Ishikawa (cell line): ENCODE data around the gene SLC38A2.

Experiments
- CREB1 ChIP-seq: IDR thresholded peaks from 2 replicates; pipeline ENCODE4 v1.6.1; 2012; ENCODE audit warnings: low read depth
- EP300 ChIP-seq: IDR thresholded peaks from 2 replicates; pipeline ENCODE4 v1.6.1; 2012; ENCODE audit warnings: borderline replicate concordance
- TAF1 ChIP-seq: IDR thresholded peaks from 2 replicates; pipeline ENCODE4 v1.6.1; 2012; ENCODE audit warnings: low read depth, mild to moderate bottlenecking
- TF ChIP-seq, protein P1 (sequence below): IDR thresholded peaks from 2 replicates; pipeline ENCODE4 v1.6.1; 2012; ENCODE audit warnings: low read depth, mild to moderate bottlenecking

DNA sequence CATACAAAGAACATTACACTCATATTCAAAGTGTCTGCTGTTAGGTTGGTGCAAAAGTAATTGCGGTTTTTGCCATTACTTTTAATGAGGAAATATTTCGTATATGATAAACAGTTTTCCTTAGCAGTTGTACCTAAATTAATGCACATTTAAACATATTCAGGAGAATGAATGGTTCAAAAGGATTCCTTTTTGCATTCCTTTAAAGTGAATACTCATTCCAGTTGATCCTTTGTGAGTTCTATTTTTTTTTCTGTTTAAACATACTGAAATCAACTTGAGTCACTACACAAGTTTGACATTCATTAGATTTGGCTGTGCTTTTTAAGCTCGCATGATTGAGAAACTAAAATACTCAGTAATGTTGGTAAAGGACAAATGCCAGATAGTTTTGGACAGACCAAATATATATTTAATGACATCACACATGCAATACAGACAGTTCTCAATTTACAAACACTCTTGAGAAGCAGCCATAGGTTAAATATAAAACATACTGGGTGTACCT is 13.8 kb upstream of the SLC38A2 start:
- TF ChIP-seq, protein P1, sequence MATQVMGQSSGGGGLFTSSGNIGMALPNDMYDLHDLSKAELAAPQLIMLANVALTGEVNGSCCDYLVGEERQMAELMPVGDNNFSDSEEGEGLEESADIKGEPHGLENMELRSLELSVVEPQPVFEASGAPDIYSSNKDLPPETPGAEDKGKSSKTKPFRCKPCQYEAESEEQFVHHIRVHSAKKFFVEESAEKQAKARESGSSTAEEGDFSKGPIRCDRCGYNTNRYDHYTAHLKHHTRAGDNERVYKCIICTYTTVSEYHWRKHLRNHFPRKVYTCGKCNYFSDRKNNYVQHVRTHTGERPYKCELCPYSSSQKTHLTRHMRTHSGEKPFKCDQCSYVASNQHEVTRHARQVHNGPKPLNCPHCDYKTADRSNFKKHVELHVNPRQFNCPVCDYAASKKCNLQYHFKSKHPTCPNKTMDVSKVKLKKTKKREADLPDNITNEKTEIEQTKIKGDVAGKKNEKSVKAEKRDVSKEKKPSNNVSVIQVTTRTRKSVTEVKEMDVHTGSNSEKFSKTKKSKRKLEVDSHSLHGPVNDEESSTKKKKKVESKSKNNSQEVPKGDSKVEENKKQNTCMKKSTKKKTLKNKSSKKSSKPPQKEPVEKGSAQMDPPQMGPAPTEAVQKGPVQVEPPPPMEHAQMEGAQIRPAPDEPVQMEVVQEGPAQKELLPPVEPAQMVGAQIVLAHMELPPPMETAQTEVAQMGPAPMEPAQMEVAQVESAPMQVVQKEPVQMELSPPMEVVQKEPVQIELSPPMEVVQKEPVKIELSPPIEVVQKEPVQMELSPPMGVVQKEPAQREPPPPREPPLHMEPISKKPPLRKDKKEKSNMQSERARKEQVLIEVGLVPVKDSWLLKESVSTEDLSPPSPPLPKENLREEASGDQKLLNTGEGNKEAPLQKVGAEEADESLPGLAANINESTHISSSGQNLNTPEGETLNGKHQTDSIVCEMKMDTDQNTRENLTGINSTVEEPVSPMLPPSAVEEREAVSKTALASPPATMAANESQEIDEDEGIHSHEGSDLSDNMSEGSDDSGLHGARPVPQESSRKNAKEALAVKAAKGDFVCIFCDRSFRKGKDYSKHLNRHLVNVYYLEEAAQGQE, result no peak
- TF ChIP-seq TAF1 (no peak), EP300 (peak; percentile 78), CREB1 (0 out of 2 replicates have a peak, but pooled peaks have one; percentile 37)
